A673 (cell line): ENCODE results near the gene OR5H15.

Experiments
- EZH2 ChIP-seq: fragments of 200-600 bp; sonication (generic); IDR thresholded peaks from 2 replicates; pipeline ENCODE4 v1.6.1; 2017; ENCODE audit warnings: borderline replicate concordance, low read depth, mild to moderate bottlenecking, mixed read lengths, antibody characterized with exemption, low read length; ENCODE audit not compliant: poor library complexity, severe bottlenecking
- TF ChIP-seq, protein P1 (sequence below): fragments of 300-800, 200-600 bp; sonication (generic); conservative IDR thresholded peaks from 2 replicates; pipeline ENCODE4 v1.5.1; 2017; ENCODE audit warnings: low read depth, mild to moderate bottlenecking, antibody characterized with exemption, low read length, moderate library complexity, mixed read lengths

DNA sequence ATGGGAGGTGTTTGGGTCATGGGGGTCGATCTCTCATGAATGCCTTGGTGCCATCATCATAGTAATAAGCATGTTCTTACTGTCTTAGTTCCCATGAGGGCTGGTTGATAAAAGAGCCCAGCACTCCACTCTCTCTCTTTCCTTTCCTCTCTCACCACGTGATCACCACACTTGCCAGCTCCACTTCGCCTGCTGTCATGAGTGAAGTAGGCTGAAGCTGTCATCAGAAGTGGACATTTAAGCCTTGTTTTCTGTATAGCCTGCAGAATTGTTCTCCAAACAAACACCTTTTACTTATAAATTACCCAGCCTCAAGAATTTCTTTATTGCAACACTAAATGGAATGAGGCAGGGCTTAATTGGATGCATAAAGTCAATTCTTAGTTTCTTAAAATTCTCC is 29.9 kb upstream of the OR5H15 start:
- TF ChIP-seq, protein P1, sequence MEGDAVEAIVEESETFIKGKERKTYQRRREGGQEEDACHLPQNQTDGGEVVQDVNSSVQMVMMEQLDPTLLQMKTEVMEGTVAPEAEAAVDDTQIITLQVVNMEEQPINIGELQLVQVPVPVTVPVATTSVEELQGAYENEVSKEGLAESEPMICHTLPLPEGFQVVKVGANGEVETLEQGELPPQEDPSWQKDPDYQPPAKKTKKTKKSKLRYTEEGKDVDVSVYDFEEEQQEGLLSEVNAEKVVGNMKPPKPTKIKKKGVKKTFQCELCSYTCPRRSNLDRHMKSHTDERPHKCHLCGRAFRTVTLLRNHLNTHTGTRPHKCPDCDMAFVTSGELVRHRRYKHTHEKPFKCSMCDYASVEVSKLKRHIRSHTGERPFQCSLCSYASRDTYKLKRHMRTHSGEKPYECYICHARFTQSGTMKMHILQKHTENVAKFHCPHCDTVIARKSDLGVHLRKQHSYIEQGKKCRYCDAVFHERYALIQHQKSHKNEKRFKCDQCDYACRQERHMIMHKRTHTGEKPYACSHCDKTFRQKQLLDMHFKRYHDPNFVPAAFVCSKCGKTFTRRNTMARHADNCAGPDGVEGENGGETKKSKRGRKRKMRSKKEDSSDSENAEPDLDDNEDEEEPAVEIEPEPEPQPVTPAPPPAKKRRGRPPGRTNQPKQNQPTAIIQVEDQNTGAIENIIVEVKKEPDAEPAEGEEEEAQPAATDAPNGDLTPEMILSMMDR: no peak
- TF ChIP-seq EZH2: no peak
